Measurements from ENCODE around the gene RBM18.

Gene RBM18

GRCh38 chr9:122202111-122202510, 62.5 kb downstream of the RBM18 start:
- no peak for DNase-seq

- no peak for DNase-seq
Measured at GRCh38 chr9:122201641-122202040, 63.0 kb downstream of the RBM18 start.

- no peak for DNase-seq
Measured at GRCh38 chr9:122200960-122201595, 63.6 kb downstream of the RBM18 start.

DNA sequence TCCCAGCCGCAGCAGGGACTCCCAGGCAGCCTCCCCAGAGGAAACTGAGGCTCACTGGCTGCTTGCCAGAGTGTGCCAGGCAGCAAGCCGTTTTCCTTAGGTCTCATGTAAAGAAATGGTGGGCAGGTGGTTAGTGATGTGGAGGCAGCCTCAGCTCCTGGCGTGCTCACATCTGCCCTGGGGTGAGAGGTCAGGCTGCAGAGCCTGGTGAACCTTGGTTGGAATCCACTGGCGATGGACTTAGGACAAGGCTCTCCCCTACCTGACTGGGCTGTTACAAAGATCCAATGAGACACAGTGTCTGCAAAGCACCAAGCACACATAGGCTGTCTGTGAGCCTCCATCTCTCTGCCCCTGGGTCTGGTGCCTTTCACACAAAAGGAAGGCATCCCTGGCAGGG, 66.8 kb downstream of the RBM18 start:
- DNase-seq = no peak

DNA sequence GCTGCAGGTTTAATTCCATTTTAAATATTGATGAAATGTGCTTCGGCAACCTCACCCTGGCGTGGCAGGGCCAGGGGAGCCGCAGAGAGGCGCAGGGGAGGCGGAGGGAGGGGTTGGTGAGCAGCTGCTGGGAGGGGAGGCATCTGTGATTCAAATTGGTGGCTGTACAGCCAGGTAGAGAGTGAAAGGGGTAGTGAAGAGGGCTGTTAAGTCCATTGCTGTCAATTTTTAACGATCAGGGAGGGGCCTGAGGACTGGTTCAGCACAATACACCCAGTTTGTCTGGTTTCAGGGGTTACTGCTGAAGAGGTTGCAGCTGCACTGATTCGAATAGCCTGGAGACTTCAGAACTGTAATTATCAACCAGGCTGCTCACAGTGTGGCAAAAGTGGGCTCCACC, 67.2 kb downstream of the RBM18 start:
- DNase-seq = no peak

GRCh38 chr9:122195875-122196274, 68.8 kb downstream of the RBM18 start:
- no peak for DNase-seq

- DNase-seq = no peak
Measured at GRCh38 chr9:122193651-122194050, 71.0 kb downstream of the RBM18 start.

GRCh38 chr9:122192914-122193525, 71.6 kb downstream of the RBM18 start:
- no peak for DNase-seq

DNA sequence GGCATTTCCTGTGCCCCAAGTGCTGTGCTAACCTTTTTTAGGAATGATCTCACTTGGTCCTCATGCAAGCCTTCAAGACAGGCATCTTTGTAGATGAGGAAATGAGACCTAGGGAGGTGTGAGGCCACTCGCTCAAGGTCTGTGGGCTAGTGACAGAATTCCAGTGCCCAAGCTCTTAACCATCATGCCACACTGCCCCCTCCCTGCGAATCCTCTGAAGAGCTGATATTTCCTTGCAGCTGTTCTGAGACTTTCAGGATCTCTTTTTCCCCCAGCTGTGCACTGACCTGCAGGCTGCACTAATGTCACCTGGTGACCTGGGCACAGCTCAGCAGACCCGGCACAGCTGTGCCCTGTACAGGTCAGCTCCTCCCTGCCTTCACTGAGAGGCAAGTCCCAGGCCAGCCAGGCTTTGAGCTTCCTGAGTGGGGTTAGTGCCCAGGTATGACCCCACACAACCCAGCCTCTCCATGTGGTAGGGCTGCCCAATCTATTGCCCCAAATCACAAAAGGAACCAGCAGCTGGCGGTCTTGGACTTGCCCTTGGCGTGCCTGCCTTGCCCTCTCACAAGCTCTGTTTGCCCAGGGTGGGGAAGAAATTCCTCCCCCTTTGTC, 72.3 kb downstream of the RBM18 start:
- DNase-seq = no peak

DNA sequence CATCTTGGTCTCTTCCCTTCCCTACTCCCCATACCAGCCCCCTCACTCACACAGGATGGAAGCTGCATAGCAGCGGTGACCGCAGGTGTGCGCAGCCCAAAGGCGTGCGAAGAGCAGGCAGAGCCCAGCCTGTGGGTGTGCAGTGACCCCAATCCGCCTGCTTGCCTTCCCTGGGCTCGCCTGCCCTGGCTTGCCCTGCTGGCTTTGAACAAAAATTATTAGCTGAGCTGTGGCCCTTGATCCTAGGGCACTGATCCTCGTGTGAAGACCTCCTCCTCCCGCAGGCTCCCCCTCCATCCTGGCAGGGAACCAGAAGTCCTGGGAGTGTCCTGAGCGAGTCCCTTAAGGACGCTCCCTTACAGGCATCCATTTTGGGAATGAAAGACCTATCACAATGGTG, 73.1 kb downstream of the RBM18 start:
- DNase-seq = no peak

DNA sequence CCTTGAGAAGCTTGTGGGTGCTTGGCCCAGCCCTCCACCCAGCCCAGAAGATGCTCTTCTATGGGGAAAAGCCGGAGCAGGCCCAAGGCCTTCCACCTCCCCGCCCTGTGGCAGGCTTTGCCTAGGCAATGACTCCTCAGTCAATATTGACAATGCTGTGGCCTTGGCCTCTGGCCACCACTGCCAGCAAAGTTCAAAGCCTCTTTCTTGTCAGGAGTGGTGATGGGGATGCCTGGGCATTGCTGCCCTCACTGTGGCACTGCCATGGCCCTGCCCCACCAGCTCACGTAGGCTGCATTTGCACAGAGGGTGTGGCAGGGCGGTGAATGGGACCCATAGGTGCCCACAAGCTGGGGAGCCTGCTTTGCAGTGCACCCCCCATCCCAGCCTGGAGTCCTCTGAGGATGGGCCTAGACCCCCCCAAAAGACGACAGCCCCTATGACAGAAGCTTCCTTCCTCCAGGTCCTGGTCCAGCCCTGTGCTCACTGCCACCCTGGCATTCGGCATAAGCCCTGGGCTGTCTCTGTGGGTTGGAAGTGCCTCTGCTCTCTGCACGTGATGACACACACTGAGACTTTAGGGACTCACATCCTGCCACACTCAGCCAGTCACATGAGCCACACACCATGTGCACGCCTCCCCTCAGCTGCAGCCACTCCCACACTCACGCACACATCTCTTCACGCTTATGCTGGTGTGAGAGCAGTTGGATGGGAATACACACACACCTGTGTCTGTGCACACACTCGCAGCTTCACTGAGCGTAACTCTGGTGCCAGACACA, 73.9 kb downstream of the RBM18 start:
- no peak for DNase-seq

- DNase-seq = no peak
Measured at GRCh38 chr9:122188369-122188768, 76.3 kb downstream of the RBM18 start.

Data from stimulated activated naive CD4-positive, alpha-beta T cell (primary cell).